ENCODE measurements around the gene TSPOAP1. TPM values are rescaled to one million over a fixed set of nuclear protein-coding genes. Genes with fewer than 3 reads are reported as not detected.
A peak's percentile ranks its signal among the peaks of the same experiment; 100 is the strongest.

Gene TSPOAP1
- total and polyA plus RNA-seq, 10 of the 15 experiments (the other 5 are each of a cell fraction or from before 2014, with no cell fraction given), result 0.58 to 16.4 (median 4.2) TPM; not detected in 1

DNA sequence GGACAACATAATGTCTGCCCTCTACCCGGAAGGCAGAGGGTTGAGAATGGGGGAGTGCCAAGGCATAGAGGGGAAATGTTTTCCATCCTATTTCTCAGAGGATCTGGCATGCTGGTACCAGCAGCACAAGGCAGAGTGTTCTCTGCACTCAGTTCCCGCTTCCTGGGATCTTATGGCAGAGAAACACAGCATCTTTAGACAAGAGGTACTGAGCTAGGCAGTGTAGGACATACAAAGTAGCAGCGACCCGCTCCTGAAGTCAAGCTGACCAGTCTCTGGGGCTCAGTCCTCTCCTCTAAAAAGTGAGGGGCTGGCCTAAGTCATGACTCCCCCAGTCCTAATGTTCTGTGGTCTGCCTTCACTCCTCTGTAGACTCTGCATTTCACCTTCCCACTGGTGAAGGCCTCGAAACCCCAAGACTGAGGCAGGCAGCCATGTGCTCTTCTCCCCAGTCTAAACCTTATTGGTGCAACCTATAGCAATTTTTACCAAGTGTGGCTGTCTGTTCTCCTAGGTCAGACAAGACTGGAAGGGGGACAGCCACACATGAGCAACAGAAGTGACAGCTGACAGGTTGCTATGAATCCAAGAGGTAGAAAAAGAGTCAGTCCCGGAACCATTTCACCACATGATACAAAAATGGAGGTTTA lies 11.3 kb upstream of the TSPOAP1 start (continued):
- TF ChIP-seq, protein P1, sequence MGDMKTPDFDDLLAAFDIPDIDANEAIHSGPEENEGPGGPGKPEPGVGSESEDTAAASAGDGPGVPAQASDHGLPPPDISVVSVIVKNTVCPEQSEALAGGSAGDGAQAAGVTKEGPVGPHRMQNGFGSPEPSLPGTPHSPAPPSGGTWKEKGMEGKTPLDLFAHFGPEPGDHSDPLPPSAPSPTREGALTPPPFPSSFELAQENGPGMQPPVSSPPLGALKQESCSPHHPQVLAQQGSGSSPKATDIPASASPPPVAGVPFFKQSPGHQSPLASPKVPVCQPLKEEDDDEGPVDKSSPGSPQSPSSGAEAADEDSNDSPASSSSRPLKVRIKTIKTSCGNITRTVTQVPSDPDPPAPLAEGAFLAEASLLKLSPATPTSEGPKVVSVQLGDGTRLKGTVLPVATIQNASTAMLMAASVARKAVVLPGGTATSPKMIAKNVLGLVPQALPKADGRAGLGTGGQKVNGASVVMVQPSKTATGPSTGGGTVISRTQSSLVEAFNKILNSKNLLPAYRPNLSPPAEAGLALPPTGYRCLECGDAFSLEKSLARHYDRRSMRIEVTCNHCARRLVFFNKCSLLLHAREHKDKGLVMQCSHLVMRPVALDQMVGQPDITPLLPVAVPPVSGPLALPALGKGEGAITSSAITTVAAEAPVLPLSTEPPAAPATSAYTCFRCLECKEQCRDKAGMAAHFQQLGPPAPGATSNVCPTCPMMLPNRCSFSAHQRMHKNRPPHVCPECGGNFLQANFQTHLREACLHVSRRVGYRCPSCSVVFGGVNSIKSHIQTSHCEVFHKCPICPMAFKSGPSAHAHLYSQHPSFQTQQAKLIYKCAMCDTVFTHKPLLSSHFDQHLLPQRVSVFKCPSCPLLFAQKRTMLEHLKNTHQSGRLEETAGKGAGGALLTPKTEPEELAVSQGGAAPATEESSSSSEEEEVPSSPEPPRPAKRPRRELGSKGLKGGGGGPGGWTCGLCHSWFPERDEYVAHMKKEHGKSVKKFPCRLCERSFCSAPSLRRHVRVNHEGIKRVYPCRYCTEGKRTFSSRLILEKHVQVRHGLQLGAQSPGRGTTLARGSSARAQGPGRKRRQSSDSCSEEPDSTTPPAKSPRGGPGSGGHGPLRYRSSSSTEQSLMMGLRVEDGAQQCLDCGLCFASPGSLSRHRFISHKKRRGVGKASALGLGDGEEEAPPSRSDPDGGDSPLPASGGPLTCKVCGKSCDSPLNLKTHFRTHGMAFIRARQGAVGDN (IDR thresholded peaks at IDR 0.05), result peak; percentile 95
- TF ChIP-seq, protein P2, sequence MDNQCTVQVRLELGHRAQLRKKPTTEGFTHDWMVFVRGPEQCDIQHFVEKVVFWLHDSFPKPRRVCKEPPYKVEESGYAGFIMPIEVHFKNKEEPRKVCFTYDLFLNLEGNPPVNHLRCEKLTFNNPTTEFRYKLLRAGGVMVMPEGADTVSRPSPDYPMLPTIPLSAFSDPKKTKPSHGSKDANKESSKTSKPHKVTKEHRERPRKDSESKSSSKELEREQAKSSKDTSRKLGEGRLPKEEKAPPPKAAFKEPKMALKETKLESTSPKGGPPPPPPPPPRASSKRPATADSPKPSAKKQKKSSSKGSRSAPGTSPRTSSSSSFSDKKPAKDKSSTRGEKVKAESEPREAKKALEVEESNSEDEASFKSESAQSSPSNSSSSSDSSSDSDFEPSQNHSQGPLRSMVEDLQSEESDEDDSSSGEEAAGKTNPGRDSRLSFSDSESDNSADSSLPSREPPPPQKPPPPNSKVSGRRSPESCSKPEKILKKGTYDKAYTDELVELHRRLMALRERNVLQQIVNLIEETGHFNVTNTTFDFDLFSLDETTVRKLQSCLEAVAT (IDR thresholded peaks at IDR 0.05), result peak; percentile 3; the same call in 1 of the 2 replicates
- TF ChIP-seq PKNOX1 (IDR thresholded peaks at IDR 0.05), result peak; percentile 84
- TF ChIP-seq BACH1 (IDR thresholded peaks at IDR 0.05; ENCODE audit: borderline replicate concordance), result peak; percentile 32
- 0 out of 2 replicates have a peak, but pooled peaks have one; percentile 11 for TF ChIP-seq TAF1 (IDR thresholded peaks at IDR 0.05; ENCODE audit: borderline replicate concordance, low read depth, low read length)
- TF ChIP-seq MXI1 (IDR thresholded peaks at IDR 0.05; ENCODE audit: low read depth, low read length), result peak; percentile 55; the same call in 1 of the 2 replicates
- peak; percentile 28; the same call in 1 of the 2 replicates for TF ChIP-seq HCFC1 (IDR thresholded peaks at IDR 0.05; ENCODE audit: low read length)
- TF ChIP-seq SIN3A (IDR thresholded peaks at IDR 0.05; ENCODE audit: low read depth, low read length), result no peak
- TF ChIP-seq BHLHE40 (IDR thresholded peaks at IDR 0.05; ENCODE audit: borderline replicate concordance in 1 of 2, low read depth in 2 of 2, low read length in 1 of 2), result no peak
- peak; percentile 41 for TF ChIP-seq MYC (IDR thresholded peaks at IDR 0.05; ENCODE audit: insufficient read depth, insufficient read length, insufficient replicate concordance, low read length, severe bottlenecking)
- no peak for TF ChIP-seq CBFB (IDR thresholded peaks at IDR 0.05; ENCODE audit: low read depth)
- TF ChIP-seq POLR2AphosphoS5 (IDR thresholded peaks at IDR 0.05; ENCODE audit: low read length), result peak; percentile 25; the same call in 1 of the 2 replicates

All from GM12878 (cell line).